ENCODE measurements around the gene TMEM131L.

GRCh38 chr4:153628796-153629315 is 162.7 kb downstream of the TMEM131L start:
- no peak for TF ChIP-seq CTCF (optimal IDR thresholded peaks at IDR 0.05 in 1 of 3, IDR thresholded peaks at IDR 0.05 in 1 of 3, conservative IDR thresholded peaks at IDR 0.05 in 1 of 3; ENCODE audit: extremely low read depth in 1 of 3, insufficient read depth in 2 of 3, low read length in 3 of 3)
- no peak for TF ChIP-seq EZH2 (IDR thresholded peaks at IDR 0.05; ENCODE audit: low read length)

All from keratinocyte (primary cell).